GM23338 (cell line): ENCODE data around the gene KCNK10. TPM values are rescaled to one million over a fixed set of nuclear protein-coding genes. Genes with fewer than 3 reads are reported as not detected.

ENCODE experiments used
- ATAC-seq: fragments of 200-7000 bp; cut with Tn5 transposase; 3 replicates; pipeline ENCODE4 v1.9.1; 2020
- DNase-seq: peaks from one replicate; pipeline ENCODE4 v3.0.0-alpha.2; 2015; ENCODE audit warnings: low spot score
- H2AFZ ChIP-seq: fragments of 200-600 bp; sonication (generic); 2 replicates; pipeline ENCODE4 v1.8.0; 2016; ENCODE audit warnings: antibody characterized with exemption, mild to moderate bottlenecking, moderate library complexity
- H3F3A ChIP-seq: fragments of 200-600 bp; sonication (generic); replicated peaks from 2 replicates; pipeline ENCODE4 v1.8.0; 2017; ENCODE audit warnings: antibody characterized with exemption, mixed run types, low read depth
- H3K27ac ChIP-seq: fragments of 200-600 bp; sonication (generic); 2 replicates; pipeline ENCODE4 v1.6.1; 2016; ENCODE audit warnings: low read depth
- H3K27me3 ChIP-seq: fragments of 200-600 bp; sonication (generic); 2 replicates; pipeline ENCODE4 v1.8.0; 2016; ENCODE audit warnings: mild to moderate bottlenecking, mixed run types, moderate library complexity; ENCODE audit not compliant: insufficient read depth
- H3K36me3 ChIP-seq: fragments of 200-600 bp; sonication (generic); 2 replicates; pipeline ENCODE4 v1.8.0; 2016; ENCODE audit warnings: mild to moderate bottlenecking; ENCODE audit not compliant: insufficient read depth
- H3K4me1 ChIP-seq: fragments of 200-600 bp; sonication (generic); 2 replicates; pipeline ENCODE4 v1.8.0; 2016; ENCODE audit warnings: mild to moderate bottlenecking, moderate library complexity; ENCODE audit not compliant: insufficient read depth
- H3K4me2 ChIP-seq: fragments of 200-600 bp; sonication (generic); 2 replicates; pipeline ENCODE4 v1.7.1; 2017; ENCODE audit warnings: mixed run types
- H3K4me3 ChIP-seq: fragments of 200-600 bp; sonication (generic); 2 replicates; pipeline ENCODE4 v1.6.1; 2016; ENCODE audit warnings: mixed run types
- H3K79me2 ChIP-seq: fragments of 200-600 bp; sonication (generic); replicated peaks from 2 replicates; pipeline ENCODE4 v1.8.0; 2017; ENCODE audit warnings: mild to moderate bottlenecking; ENCODE audit not compliant: insufficient read depth
- H3K9me2 ChIP-seq: fragments of 200-600 bp; sonication (generic); 2 replicates; pipeline ENCODE4 v1.8.0; 2017; ENCODE audit not compliant: insufficient read depth
- H4K20me1 ChIP-seq: fragments of 200-600 bp; sonication (generic); replicated peaks from 2 replicates; pipeline ENCODE4 v1.8.0; 2017; ENCODE audit warnings: mild to moderate bottlenecking; ENCODE audit not compliant: insufficient read depth
- H3K27ac Mint-ChIP-seq: 2 replicates; pipeline ENCODE4 v1.8.0; 2020; ENCODE audit warnings: inconsistent platforms, mild to moderate bottlenecking, moderate library complexity, mixed read lengths
- H3K27me3 Mint-ChIP-seq: 3 replicates; pipeline ENCODE4 v1.8.0; 2022; ENCODE audit warnings: low read depth, mild to moderate bottlenecking, moderate library complexity, mixed read lengths, inconsistent platforms; ENCODE audit not compliant: insufficient read depth, poor library complexity
- H3K36me3 Mint-ChIP-seq: 3 replicates; pipeline ENCODE4 v1.8.0; 2021; ENCODE audit warnings: low read depth, mild to moderate bottlenecking, inconsistent platforms, moderate library complexity, mixed read lengths
- H3K4me1 Mint-ChIP-seq: 3 replicates; pipeline ENCODE4 v1.8.0; 2020; ENCODE audit warnings: mild to moderate bottlenecking, inconsistent platforms, mixed read lengths
- H3K4me3 Mint-ChIP-seq: 3 replicates; pipeline ENCODE4 v1.8.0; 2021; ENCODE audit warnings: moderate library complexity, mild to moderate bottlenecking, inconsistent platforms, mixed read lengths
- H3K9me3 Mint-ChIP-seq: 3 replicates; pipeline ENCODE4 v1.8.0; 2020; ENCODE audit warnings: moderate library complexity, mild to moderate bottlenecking, inconsistent platforms, mixed read lengths
- CREB1 ChIP-seq: fragments of 250-450 bp; sonication (Bioruptor Pico); IDR thresholded peaks from 2 replicates; pipeline ENCODE4 v1.5.0; 2020; ENCODE audit warnings: low read depth, mild to moderate bottlenecking, moderate library complexity
- EZH2phosphoT487 ChIP-seq: fragments of 200-600 bp; sonication (generic); IDR thresholded peaks from one replicate; pipeline ENCODE4 v1.8.1; 2018; ENCODE audit warnings: antibody characterized with exemption; ENCODE audit not compliant: unreplicated experiment
- JUNB ChIP-seq: IDR thresholded peaks from one replicate; pipeline ENCODE4 v1.6.1; 2016; ENCODE audit warnings: antibody characterized with exemption; ENCODE audit not compliant: unreplicated experiment
- NANOG ChIP-seq: IDR thresholded peaks from 2 replicates; pipeline ENCODE4 v1.6.1; 2016; ENCODE audit warnings: antibody characterized with exemption, borderline replicate concordance
- POLR2AphosphoS5 ChIP-seq: IDR thresholded peaks from 2 replicates; pipeline ENCODE4 v1.6.1; 2016; ENCODE audit warnings: antibody characterized with exemption, low read depth
- ZNF114 ChIP-seq: fragments of 250-450 bp; sonication (Bioruptor Pico); IDR thresholded peaks from 2 replicates; pipeline ENCODE4 v1.5.0; 2020; ENCODE audit warnings: mild to moderate bottlenecking, moderate library complexity
- polyA plus RNA-seq: library from polyadenylated mRNA; unstranded; fragments of >200 nt; fragmentation: Nextera tagmentation; extraction: Ambion mirVana; gene quantifications from 2 replicates; pipeline ENCODE4 v1.2.1, GENCODE V29; 2016
- total RNA-seq: library from RNA; depleted of rRNA; stranded (reverse); fragments of >200 nt; shearing (Covaris generic); gene quantifications from 2 replicates; pipeline ENCODE4 v1.2.3, GENCODE V29; 2014
- TF ChIP-seq, protein P1 (sequence below): IDR thresholded peaks from one replicate; pipeline ENCODE4 v1.6.1; 2018; ENCODE audit warnings: antibody characterized with exemption; ENCODE audit not compliant: unreplicated experiment
- TF ChIP-seq, protein P2 (sequence below): IDR thresholded peaks from 2 replicates; pipeline ENCODE4 v1.6.1; 2016; ENCODE audit warnings: antibody characterized with exemption
- TF ChIP-seq, protein P3 (sequence below), 2 experiments: fragments of 200-600 bp in 1 of 2; sonication (generic) in 1 of 2; conservative IDR thresholded peaks; 2 replicates each; pipeline versions ENCODE4 v1.5.1 to v1.6.1; 2016 to 2017; ENCODE audit warnings: antibody characterized with exemption in 2 of 2, low read depth in 2 of 2, mild to moderate bottlenecking in 2 of 2, moderate library complexity in 1 of 2

Gene KCNK10
- total and polyA plus RNA-seq, 2 experiments from 2014 or later, result 0.29 to 1.0 TPM

DNA sequence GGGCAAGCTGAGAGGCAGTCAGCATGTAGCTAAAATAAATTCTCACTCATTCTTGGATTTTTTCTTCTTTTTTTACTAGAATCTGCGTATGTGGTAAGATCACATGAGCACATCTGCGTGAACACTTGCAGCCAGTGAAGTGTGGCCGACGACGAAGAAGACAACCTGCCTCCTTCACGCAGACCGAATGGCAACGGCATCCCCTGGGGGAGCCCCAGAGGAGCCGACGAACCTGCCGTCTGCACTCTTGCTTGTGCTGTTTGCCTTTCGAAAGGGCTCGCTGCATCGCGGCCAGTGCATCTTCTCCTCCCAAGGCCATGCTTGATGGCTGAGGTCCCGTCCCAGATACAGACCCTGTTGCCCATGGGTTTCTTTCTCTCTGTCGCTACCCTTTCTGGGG lies 113.8 kb downstream of the KCNK10 start (continued):
- TF ChIP-seq, protein P1, sequence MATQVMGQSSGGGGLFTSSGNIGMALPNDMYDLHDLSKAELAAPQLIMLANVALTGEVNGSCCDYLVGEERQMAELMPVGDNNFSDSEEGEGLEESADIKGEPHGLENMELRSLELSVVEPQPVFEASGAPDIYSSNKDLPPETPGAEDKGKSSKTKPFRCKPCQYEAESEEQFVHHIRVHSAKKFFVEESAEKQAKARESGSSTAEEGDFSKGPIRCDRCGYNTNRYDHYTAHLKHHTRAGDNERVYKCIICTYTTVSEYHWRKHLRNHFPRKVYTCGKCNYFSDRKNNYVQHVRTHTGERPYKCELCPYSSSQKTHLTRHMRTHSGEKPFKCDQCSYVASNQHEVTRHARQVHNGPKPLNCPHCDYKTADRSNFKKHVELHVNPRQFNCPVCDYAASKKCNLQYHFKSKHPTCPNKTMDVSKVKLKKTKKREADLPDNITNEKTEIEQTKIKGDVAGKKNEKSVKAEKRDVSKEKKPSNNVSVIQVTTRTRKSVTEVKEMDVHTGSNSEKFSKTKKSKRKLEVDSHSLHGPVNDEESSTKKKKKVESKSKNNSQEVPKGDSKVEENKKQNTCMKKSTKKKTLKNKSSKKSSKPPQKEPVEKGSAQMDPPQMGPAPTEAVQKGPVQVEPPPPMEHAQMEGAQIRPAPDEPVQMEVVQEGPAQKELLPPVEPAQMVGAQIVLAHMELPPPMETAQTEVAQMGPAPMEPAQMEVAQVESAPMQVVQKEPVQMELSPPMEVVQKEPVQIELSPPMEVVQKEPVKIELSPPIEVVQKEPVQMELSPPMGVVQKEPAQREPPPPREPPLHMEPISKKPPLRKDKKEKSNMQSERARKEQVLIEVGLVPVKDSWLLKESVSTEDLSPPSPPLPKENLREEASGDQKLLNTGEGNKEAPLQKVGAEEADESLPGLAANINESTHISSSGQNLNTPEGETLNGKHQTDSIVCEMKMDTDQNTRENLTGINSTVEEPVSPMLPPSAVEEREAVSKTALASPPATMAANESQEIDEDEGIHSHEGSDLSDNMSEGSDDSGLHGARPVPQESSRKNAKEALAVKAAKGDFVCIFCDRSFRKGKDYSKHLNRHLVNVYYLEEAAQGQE, result no peak
- TF ChIP-seq POLR2AphosphoS5 (no peak), JUNB (no peak), EZH2phosphoT487 (no peak), CREB1 (CRISPR knock-in tag) (no peak), NANOG (no peak)
- TF ChIP-seq, protein P2, sequence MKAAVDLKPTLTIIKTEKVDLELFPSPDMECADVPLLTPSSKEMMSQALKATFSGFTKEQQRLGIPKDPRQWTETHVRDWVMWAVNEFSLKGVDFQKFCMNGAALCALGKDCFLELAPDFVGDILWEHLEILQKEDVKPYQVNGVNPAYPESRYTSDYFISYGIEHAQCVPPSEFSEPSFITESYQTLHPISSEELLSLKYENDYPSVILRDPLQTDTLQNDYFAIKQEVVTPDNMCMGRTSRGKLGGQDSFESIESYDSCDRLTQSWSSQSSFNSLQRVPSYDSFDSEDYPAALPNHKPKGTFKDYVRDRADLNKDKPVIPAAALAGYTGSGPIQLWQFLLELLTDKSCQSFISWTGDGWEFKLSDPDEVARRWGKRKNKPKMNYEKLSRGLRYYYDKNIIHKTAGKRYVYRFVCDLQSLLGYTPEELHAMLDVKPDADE, result no peak
- TF ChIP-seq, protein P3, sequence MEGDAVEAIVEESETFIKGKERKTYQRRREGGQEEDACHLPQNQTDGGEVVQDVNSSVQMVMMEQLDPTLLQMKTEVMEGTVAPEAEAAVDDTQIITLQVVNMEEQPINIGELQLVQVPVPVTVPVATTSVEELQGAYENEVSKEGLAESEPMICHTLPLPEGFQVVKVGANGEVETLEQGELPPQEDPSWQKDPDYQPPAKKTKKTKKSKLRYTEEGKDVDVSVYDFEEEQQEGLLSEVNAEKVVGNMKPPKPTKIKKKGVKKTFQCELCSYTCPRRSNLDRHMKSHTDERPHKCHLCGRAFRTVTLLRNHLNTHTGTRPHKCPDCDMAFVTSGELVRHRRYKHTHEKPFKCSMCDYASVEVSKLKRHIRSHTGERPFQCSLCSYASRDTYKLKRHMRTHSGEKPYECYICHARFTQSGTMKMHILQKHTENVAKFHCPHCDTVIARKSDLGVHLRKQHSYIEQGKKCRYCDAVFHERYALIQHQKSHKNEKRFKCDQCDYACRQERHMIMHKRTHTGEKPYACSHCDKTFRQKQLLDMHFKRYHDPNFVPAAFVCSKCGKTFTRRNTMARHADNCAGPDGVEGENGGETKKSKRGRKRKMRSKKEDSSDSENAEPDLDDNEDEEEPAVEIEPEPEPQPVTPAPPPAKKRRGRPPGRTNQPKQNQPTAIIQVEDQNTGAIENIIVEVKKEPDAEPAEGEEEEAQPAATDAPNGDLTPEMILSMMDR (conservative IDR thresholded peaks at IDR 0.05; ENCODE audit: low read depth in 2 of 2), result no peak; a peak in 1 of 4 replicates

DNA sequence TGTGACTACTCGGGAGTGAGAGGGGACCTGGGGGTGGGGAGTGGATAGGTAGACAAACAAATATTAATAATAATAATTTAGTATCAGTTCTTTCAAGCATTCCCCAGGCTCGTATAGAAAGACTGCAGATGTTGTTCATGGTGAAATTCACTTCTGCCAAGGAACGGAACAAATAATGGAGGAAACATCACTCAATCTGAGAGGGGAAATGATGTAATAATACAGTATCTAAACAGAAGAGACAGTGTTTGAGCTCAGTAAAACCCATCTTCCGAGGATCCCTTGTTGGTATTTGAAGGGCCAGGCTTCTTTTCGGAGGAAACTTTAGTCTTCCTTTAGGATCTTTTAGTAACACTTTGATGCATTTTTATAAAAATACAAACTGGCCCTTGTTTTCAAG lies 114.2 kb downstream of the KCNK10 start:
- Mint-ChIP-seq H3K36me3 (no peaks in the 10 kb centered on the region), H3K4me1 (peaks cover 5% of the 10 kb centered on the region; the same call in 2 of the 3 replicates), H3K4me3 (no peak overlapping the region), H3K27me3 (peaks cover 2% of the 10 kb centered on the region), H3K9me3 (no peaks in the 10 kb centered on the region), H3K27ac (peak overlapping the region; percentile 34; the same call in 1 of the 2 replicates)
- ATAC-seq, result no peak
- 0 out of 2 replicates have a peak overlapping the region, but pooled peaks have one; percentile 38 for H2AFZ ChIP-seq
- no peaks in the 10 kb centered on the region for H3K79me2 ChIP-seq
- H4K20me1 ChIP-seq, result no peaks in the 10 kb centered on the region
- no peaks in the 10 kb centered on the region for H3K27me3 ChIP-seq
- no peak for DNase-seq
- no peak overlapping the region for H3K4me3 ChIP-seq
- TF ChIP-seq EZH2phosphoT487 (no peak), ZNF114 (CRISPR knock-in tag) (no peak)
- no peaks in the 10 kb centered on the region for H3K4me1 ChIP-seq
- H3K27ac ChIP-seq, result no peak overlapping the region
- no peak overlapping the region for H3K4me2 ChIP-seq
- no peaks in the 10 kb centered on the region for H3F3A ChIP-seq
- H3K9me2 ChIP-seq, result peaks cover 3% of the 10 kb centered on the region; the same call in 1 of the 2 replicates
- no peaks in the 10 kb centered on the region for H3K36me3 ChIP-seq
